Aorta (tissue), 5 donors: ENCODE data around the gene GSTM4. TPM values are rescaled to one million over a fixed set of nuclear protein-coding genes. Genes with fewer than 3 reads are reported as not detected.
"Not testable (repeated sequence)": the region's sequence is repeated elsewhere in the genome, so short reads cannot be mapped to it uniquely, and the experiment has no call there.

Experiments used
- ATAC-seq: fragments of 200-7000 bp; cut with Tn5 transposase; one replicate; pipeline ENCODE4 v1.9.1; 2022; ENCODE audit warnings: moderate library complexity; ENCODE audit not compliant: low FRiP score
- DNase-seq, 2 donors: peaks; one replicate each; pipeline ENCODE4 v3.0.0-alpha.2; 2020
- H3K27ac ChIP-seq, 2 donors: one replicate each; pipeline ENCODE4 v1.5.1; 2013; ENCODE audit warnings: low read length in 2 of 2, mild to moderate bottlenecking in 2 of 2, moderate library complexity in 2 of 2, control low read depth in 1 of 2, inconsistent platforms in 1 of 2, low read depth in 1 of 2
- H3K27me3 ChIP-seq, 2 donors: one replicate each; pipeline ENCODE4 v1.6.1; 2013; ENCODE audit warnings: control low read depth in 1 of 2, low read length in 1 of 2, mild to moderate bottlenecking in 1 of 2, moderate library complexity in 1 of 2; ENCODE audit not compliant: insufficient read depth in 2 of 2, control insufficient read depth in 1 of 2
- H3K36me3 ChIP-seq, 2 donors: one replicate each; pipeline ENCODE4 v1.6.1; 2013; ENCODE audit warnings: control low read depth in 1 of 2, low read length in 1 of 2, mild to moderate bottlenecking in 1 of 2; ENCODE audit not compliant: insufficient read depth in 2 of 2, control insufficient read depth in 1 of 2
- H3K4me1 ChIP-seq, 2 donors: one replicate each; pipeline ENCODE4 v1.6.1; 2013; ENCODE audit warnings: low read length in 2 of 2, control low read depth in 1 of 2, mild to moderate bottlenecking in 1 of 2, moderate library complexity in 1 of 2; ENCODE audit not compliant: insufficient read depth in 2 of 2, control insufficient read depth in 1 of 2
- H3K4me3 ChIP-seq, 2 donors: one replicate each; pipeline ENCODE4 v1.5.1; 2013; ENCODE audit warnings: low read length in 2 of 2, control low read depth in 1 of 2, mild to moderate bottlenecking in 1 of 2
- H3K9me3 ChIP-seq: one replicate; pipeline ENCODE4 v1.6.1; 2013; ENCODE audit warnings: mild to moderate bottlenecking, low read length; ENCODE audit not compliant: control insufficient read depth
- WGBS, 2 donors: extraction: QIAGEN DNeasy Blood & Tissue Kit; methylation state at CpG; one replicate each; pipeline ENCODE4 v1.1.7; 2013; 5-methylcytosine and 5-hydroxymethylcytosine counted together
- intact Hi-C, 2 donors: fragments of 100-400 bp; cut with DNase I; formaldehyde crosslinking; loops; one replicate each; pipeline versions ENCODE4 v1.14.2 to v1.15.0; 2022
- polyA plus RNA-seq, 2 donors: library from polyadenylated mRNA; stranded (reverse); fragments of 200-250 nt; gene quantifications; one replicate each; pipeline ENCODE4 v1.2.3, GENCODE V29; 2013
- total RNA-seq, 2 donors: library from RNA; stranded (reverse); fragmentation: NEBNext Ultra II Directional; extraction: Animal tissue kit (Norgen Biotek cat#: 25700); gene quantifications; one replicate each; pipeline ENCODE4 v1.2.1, GENCODE V29; 2021
- donor health status: healthy with polysubstance abuse.
- donor health status: Bipolar disorder and iron deficiency.
- donor health status: DM: no; HTN: no; CAD: no.
- donor health status: DM: no; HTN: no; CAD: no.
- donor health status: DM: yes; HTN: yes; CAD: no.

GSTM4 gene
- total and polyA plus RNA-seq, 4 donors: 15.0 to 53.1 (median 31.8) TPM

- Histone ChIP-seq H3K27ac (no peak overlapping the region), H3K9me3 (no peaks in the 10 kb centered on the region), H3K36me3 (no peaks in the 10 kb centered on the region), H3K27me3 (no peaks in the 10 kb centered on the region), H3K4me3 (no peak overlapping the region), H3K4me1 (no peaks in the 10 kb centered on the region)
- ATAC-seq: no peak
- DNase-seq: no peak
- intact Hi-C loops: no loop called here
- WGBS, 2 donors: 13 to 81% methylated on average over 2 to 6 of the region's 6 CpGs
Measured at GRCh38 chr1:109691759-109692158, 35.9 kb downstream of the GSTM4 start.

GRCh38 chr1:109694400-109694799 lies 38.5 kb downstream of the GSTM4 start:
- H3K9me3 ChIP-seq, H3K4me3 ChIP-seq, ATAC-seq, intact Hi-C loops, H3K4me1 ChIP-seq, H3K27me3 ChIP-seq, DNase-seq, H3K27ac ChIP-seq, H3K36me3 ChIP-seq: not testable (repeated sequence)
- WGBS, 2 donors: 87% methylated on average over 5 of the region's 5 CpGs

GRCh38 chr1:109695138-109695537 lies 39.2 kb downstream of the GSTM4 start:
- DNase-seq, H3K27me3 ChIP-seq, ATAC-seq, H3K27ac ChIP-seq, intact Hi-C loops, H3K4me3 ChIP-seq, H3K4me1 ChIP-seq, H3K9me3 ChIP-seq, H3K36me3 ChIP-seq: not testable (repeated sequence)
- 79 to 86% methylated on average over 3 of the region's 3 CpGs for WGBS, 2 donors

- no peaks in the 10 kb centered on the region for H3K4me1 ChIP-seq
- H3K27ac ChIP-seq: no peak overlapping the region
- ATAC-seq (no peak), DNase-seq (no peak)
- no peaks in the 10 kb centered on the region for H3K9me3 ChIP-seq
- no peaks in the 10 kb centered on the region for H3K27me3 ChIP-seq
- intact Hi-C loops: no loop called here
- H3K4me3 ChIP-seq: no peak overlapping the region
- no peaks in the 10 kb centered on the region for H3K36me3 ChIP-seq
- WGBS, 2 donors: 36 to 56% methylated on average over 4 of the region's 4 CpGs
Measured at GRCh38 chr1:109697066-109697465, 41.2 kb downstream of the GSTM4 start.

GRCh38 chr1:109697861-109698260 lies 42.0 kb downstream of the GSTM4 start:
- intact Hi-C loops, H3K4me1 ChIP-seq, ATAC-seq, H3K36me3 ChIP-seq, DNase-seq, H3K27ac ChIP-seq, H3K9me3 ChIP-seq, H3K4me3 ChIP-seq, H3K27me3 ChIP-seq: not testable (repeated sequence)
- WGBS, 2 donors: 86 to 87% methylated on average over 4 of the region's 4 CpGs

- DNase-seq, H3K9me3 ChIP-seq, H3K4me1 ChIP-seq, intact Hi-C loops, ATAC-seq, H3K4me3 ChIP-seq, H3K36me3 ChIP-seq, H3K27ac ChIP-seq, H3K27me3 ChIP-seq: not testable (repeated sequence)
- 95 to 96% methylated on average over 3 of the region's 3 CpGs for WGBS, 2 donors
Measured at GRCh38 chr1:109702940-109703339, 47.0 kb downstream of the GSTM4 start.

GRCh38 chr1:109704173-109704572 lies 48.3 kb downstream of the GSTM4 start:
- no peak overlapping the region for H3K4me3 ChIP-seq
- intact Hi-C loops: no loop called here
- H3K36me3 ChIP-seq: no peaks in the 10 kb centered on the region
- 85 to 89% methylated on average over 8 of the region's 8 CpGs for WGBS, 2 donors
- ATAC-seq (no peak), DNase-seq (no peak)
- no peaks in the 10 kb centered on the region for H3K9me3 ChIP-seq
- no peak overlapping the region for H3K27ac ChIP-seq
- H3K27me3 ChIP-seq: no peaks in the 10 kb centered on the region
- no peaks in the 10 kb centered on the region for H3K4me1 ChIP-seq

- Histone ChIP-seq H3K27ac (no peak overlapping the region), H3K27me3 (no peaks in the 10 kb centered on the region), H3K4me1 (no peaks in the 10 kb centered on the region), H3K36me3 (no peaks in the 10 kb centered on the region), H3K9me3 (no peaks in the 10 kb centered on the region), H3K4me3 (no peak overlapping the region)
- WGBS, 2 donors: 93 to 96% methylated on average over 4 of the region's 4 CpGs
- no peak for DNase-seq
- intact Hi-C loops: no loop called here
- no peak for ATAC-seq
Measured at GRCh38 chr1:109705411-109705810, 49.5 kb downstream of the GSTM4 start.

- H3K4me3 ChIP-seq, intact Hi-C loops: not testable (repeated sequence)
- 64 to 74% methylated on average over 4 of the region's 4 CpGs for WGBS, 2 donors
Measured at GRCh38 chr1:109708949-109709348, 53.0 kb downstream of the GSTM4 start.

More at GRCh38 chr1:109708949-109709348, 53.0 kb downstream of the GSTM4 start:
- H3K9me3 ChIP-seq, H3K36me3 ChIP-seq, H3K27ac ChIP-seq, ATAC-seq, H3K27me3 ChIP-seq, H3K4me1 ChIP-seq, DNase-seq: not testable (repeated sequence)
